Upper lobe of left lung (tissue), 4 donors: ENCODE results near the gene CUBN.

Experiments
- EP300 ChIP-seq, 4 donors: sonication (generic); formaldehyde crosslinking; IDR thresholded peaks; one replicate each; pipeline ENCODE4 v1.5.1; 2017; ENCODE audit warnings: antibody characterized with exemption in 4 of 4, control low read depth in 2 of 4
- TF ChIP-seq, protein P1 (sequence below), 6 experiments: fragments of 450-650 bp in 4 of 6; fragments of 200-600 bp in 2 of 6; sonication (generic) in 2 of 6; IDR thresholded peaks; one replicate each; pipeline ENCODE4 v1.5.1; 2016 to 2019; ENCODE audit warnings: antibody characterized with exemption in 6 of 6

DNA sequence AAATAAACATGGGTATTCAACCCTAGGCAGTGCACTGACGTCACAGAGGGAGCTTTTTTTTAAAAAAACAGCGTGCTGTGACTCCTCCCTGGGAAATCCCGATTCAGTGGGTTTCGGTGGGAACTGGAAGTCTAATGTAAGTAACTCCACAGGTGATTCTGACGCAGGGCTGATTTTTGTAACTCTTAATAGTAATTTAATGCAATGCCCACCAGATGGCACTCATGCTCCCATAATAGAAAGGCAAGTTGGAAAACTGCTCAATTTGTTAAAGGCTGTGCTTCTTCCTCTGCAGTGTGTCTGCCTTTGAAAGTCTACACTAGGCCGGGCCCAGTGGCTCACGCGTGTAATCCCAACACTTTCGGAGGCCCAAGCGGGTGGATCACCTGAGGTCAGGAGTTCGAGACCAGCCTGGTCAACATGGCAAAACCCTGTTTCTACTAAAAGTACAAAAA is 301.5 kb downstream of the CUBN start:
- TF ChIP-seq EP300 (IDR thresholded peaks at IDR 0.05) = no peak
- TF ChIP-seq, protein P1, sequence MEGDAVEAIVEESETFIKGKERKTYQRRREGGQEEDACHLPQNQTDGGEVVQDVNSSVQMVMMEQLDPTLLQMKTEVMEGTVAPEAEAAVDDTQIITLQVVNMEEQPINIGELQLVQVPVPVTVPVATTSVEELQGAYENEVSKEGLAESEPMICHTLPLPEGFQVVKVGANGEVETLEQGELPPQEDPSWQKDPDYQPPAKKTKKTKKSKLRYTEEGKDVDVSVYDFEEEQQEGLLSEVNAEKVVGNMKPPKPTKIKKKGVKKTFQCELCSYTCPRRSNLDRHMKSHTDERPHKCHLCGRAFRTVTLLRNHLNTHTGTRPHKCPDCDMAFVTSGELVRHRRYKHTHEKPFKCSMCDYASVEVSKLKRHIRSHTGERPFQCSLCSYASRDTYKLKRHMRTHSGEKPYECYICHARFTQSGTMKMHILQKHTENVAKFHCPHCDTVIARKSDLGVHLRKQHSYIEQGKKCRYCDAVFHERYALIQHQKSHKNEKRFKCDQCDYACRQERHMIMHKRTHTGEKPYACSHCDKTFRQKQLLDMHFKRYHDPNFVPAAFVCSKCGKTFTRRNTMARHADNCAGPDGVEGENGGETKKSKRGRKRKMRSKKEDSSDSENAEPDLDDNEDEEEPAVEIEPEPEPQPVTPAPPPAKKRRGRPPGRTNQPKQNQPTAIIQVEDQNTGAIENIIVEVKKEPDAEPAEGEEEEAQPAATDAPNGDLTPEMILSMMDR (IDR thresholded peaks at IDR 0.05) = peak; percentile 35 to 74 (median 44)
